Uterus (tissue), 4 donors: ENCODE measurements around the gene TLR1. TPM values are rescaled to one million over a fixed set of nuclear protein-coding genes. Genes with fewer than 3 reads are reported as not detected.
"Not testable (repeated sequence)": the region's sequence is repeated elsewhere in the genome, so short reads cannot be mapped to it uniquely, and the experiment has no call there.

Experiments used
- DNase-seq, 2 donors: peaks; one replicate each; pipeline ENCODE4 v3.0.0-alpha.2; 2019 to 2020
- H3K27ac ChIP-seq, 2 donors: fragments of 200-600 bp; sonication (generic); 1 replicate in 1 of 2; 2 replicates in 1 of 2; pipeline ENCODE4 v1.5.1; 2016 to 2018
- H3K27me3 ChIP-seq, 2 donors: fragments of 200-600 bp; sonication (generic); one replicate each; pipeline ENCODE4 v1.5.1; 2018 to 2019; ENCODE audit warnings: control low read depth in 1 of 2
- H3K36me3 ChIP-seq, 2 donors: fragments of 200-600 bp; sonication (generic); one replicate each; pipeline ENCODE4 v1.5.1; 2019; ENCODE audit warnings: control low read depth in 1 of 2
- H3K4me1 ChIP-seq, 2 donors: fragments of 200-600 bp; sonication (generic); one replicate each; pipeline ENCODE4 v1.5.1; 2018 to 2019; ENCODE audit warnings: control low read depth in 1 of 2
- H3K4me3 ChIP-seq, 2 donors: fragments of 200-600 bp; sonication (generic); 1 replicate in 1 of 2; 2 replicates in 1 of 2; pipeline ENCODE4 v1.5.1; 2018 to 2019; ENCODE audit warnings: mild to moderate bottlenecking in 1 of 2
- H3K9me3 ChIP-seq, 2 donors: fragments of 200-600 bp; sonication (generic); one replicate each; pipeline ENCODE4 v1.5.1; 2019; ENCODE audit warnings: control low read depth in 1 of 2
- POLR2A ChIP-seq, 2 donors: fragments of 450-650 bp; IDR thresholded peaks; one replicate each; pipeline ENCODE4 v1.6.1; 2016; ENCODE audit warnings: antibody characterized with exemption in 2 of 2, mild to moderate bottlenecking in 1 of 2, moderate library complexity in 1 of 2
- intact Hi-C: fragments of 100-400 bp; cut with DNase I; formaldehyde crosslinking; loops from one replicate; pipeline ENCODE4 v1.15.1; 2023; ENCODE audit warnings: low total_unique reads
- total RNA-seq, 4 donors: library from RNA; depleted of rRNA in 3 of 4; stranded (reverse); fragments of >200 nt in 3 of 4; gene quantifications; one replicate each; pipeline versions ENCODE4 v1.1.0 to v1.2.4, GENCODE V29; 2014 to 2023
- TF ChIP-seq, protein P1 (sequence below), 4 experiments: fragments of 200-600 bp in 2 of 4; fragments of 450-650 bp in 2 of 4; sonication (generic) in 2 of 4; IDR thresholded peaks; one replicate each; pipeline ENCODE4 v1.5.1; 2016 to 2019; ENCODE audit warnings: antibody characterized with exemption in 4 of 4, mild to moderate bottlenecking in 2 of 4, moderate library complexity in 1 of 4
- donor health status: DM: yes; HTN: yes; CAD: no.

TLR1 gene
- total RNA-seq, 4 donors from 2014 or later: 6.1 to 32.3 (median 20.4) TPM

DNA sequence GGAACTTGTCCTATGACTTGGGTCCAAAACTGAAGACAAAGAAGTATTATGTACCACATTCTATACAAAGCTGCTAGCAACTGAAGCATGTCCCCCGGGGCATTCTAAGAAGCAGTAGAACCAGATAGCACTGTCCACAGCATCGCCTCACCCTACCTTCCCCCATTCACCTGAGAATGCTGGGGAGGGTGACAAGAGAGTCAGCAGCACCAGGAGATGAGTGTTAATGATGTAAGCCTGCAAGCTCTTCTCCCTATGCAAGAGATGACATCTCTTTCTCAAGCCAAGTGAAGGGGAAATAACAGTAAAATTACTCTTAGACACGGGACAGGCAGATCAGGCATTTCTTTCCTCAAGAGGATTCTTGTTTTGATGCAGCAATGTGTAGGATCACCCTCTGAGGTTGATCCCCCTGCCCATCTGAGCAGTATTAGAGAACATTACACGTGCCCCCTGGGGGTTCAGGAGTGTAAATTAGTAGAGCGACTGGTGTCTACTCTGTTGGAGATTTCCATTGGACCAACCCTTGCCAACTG lies 13.9 kb upstream of the TLR1 start:
- H3K27ac ChIP-seq: no peak overlapping the region
- no peaks in the 10 kb centered on the region for H3K27me3 ChIP-seq
- no peak for DNase-seq
- H3K9me3 ChIP-seq: no peaks in the 10 kb centered on the region
- no peak overlapping the region for H3K4me3 ChIP-seq
- no peaks in the 10 kb centered on the region for H3K36me3 ChIP-seq
- intact Hi-C loops: no loop called here
- no peak for TF ChIP-seq POLR2A (IDR thresholded peaks at IDR 0.05)
- TF ChIP-seq, protein P1, sequence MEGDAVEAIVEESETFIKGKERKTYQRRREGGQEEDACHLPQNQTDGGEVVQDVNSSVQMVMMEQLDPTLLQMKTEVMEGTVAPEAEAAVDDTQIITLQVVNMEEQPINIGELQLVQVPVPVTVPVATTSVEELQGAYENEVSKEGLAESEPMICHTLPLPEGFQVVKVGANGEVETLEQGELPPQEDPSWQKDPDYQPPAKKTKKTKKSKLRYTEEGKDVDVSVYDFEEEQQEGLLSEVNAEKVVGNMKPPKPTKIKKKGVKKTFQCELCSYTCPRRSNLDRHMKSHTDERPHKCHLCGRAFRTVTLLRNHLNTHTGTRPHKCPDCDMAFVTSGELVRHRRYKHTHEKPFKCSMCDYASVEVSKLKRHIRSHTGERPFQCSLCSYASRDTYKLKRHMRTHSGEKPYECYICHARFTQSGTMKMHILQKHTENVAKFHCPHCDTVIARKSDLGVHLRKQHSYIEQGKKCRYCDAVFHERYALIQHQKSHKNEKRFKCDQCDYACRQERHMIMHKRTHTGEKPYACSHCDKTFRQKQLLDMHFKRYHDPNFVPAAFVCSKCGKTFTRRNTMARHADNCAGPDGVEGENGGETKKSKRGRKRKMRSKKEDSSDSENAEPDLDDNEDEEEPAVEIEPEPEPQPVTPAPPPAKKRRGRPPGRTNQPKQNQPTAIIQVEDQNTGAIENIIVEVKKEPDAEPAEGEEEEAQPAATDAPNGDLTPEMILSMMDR (IDR thresholded peaks at IDR 0.05): no peak
- H3K4me1 ChIP-seq: no peaks in the 10 kb centered on the region

DNA sequence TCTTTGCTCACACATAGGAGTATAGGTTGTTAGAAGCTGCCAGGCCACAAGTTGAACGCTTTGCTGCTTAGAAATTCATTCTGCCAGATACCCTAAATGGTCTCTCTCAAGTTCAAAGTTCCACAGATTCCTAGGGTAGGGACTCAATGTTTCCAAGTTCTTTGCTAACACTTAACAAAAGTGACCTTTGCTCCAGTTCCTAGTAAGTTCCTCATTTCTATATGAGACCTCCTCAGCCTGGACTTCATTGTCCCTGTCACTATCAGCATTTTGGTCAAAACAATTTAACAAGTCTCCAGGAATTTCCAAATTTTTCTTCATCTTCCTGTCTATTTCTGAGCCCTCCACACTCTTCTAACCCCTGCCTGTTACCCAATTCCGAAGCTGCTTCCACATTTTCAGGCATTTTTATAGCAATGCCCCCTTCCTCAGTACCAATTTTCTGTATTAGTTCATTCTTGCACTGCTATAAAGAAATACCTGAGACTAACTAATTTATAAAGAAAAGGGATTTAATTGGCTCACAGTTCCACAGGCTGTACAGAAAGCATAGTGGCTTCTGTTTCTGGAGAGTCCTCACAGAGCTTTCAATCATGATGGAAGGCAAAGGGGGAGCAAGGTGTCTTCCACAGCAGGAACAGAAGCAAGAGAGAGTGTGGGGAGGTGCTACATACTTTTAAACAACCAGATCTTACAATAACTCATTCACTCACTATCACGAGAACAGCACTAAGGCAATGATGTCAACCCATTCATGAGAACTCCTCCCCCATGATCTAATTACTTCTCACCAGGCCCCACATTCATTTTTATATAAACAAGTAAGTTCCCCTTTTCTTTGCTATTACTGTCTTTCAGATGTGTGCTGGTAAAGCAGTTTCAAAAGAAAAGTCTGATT lies 11.5 kb upstream of the TLR1 start:
- Histone ChIP-seq H3K4me1 (no peaks in the 10 kb centered on the region), H3K9me3 (no peaks in the 10 kb centered on the region), H3K4me3 (no peak overlapping the region), H3K27ac (no peak overlapping the region), H3K36me3 (no peaks in the 10 kb centered on the region), H3K27me3 (no peaks in the 10 kb centered on the region)
- intact Hi-C loops: no loop called here
- TF ChIP-seq, protein P1 (IDR thresholded peaks at IDR 0.05): no peak
- no peak for TF ChIP-seq POLR2A (IDR thresholded peaks at IDR 0.05)
- no peak for DNase-seq

DNA sequence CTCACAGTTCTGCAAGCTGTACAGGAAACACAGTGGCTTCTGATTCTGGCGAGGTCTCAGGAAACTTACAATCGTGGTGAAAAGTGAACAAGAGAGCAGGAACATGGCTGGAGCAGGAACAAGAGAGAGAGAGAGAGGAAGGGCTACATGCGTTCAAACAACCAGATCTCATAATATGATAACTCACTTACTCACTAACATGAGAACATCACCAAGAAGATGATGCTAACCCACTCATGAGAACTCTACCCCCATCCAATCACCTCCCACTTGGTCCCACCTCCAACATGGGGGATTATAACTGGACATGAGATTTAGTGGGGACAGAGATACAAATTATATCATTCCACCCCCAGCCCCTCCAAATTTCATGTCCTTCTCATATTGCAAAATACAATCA lies 9.8 kb upstream of the TLR1 start:
- intact Hi-C loops: no loop called here
- Histone ChIP-seq H3K27me3 (no peaks in the 10 kb centered on the region), H3K4me1 (no peaks in the 10 kb centered on the region), H3K9me3 (no peaks in the 10 kb centered on the region), H3K27ac (no peak overlapping the region), H3K36me3 (no peaks in the 10 kb centered on the region), H3K4me3 (no peak overlapping the region)
- TF ChIP-seq, protein P1 (IDR thresholded peaks at IDR 0.05): no peak
- no peak for DNase-seq

DNA sequence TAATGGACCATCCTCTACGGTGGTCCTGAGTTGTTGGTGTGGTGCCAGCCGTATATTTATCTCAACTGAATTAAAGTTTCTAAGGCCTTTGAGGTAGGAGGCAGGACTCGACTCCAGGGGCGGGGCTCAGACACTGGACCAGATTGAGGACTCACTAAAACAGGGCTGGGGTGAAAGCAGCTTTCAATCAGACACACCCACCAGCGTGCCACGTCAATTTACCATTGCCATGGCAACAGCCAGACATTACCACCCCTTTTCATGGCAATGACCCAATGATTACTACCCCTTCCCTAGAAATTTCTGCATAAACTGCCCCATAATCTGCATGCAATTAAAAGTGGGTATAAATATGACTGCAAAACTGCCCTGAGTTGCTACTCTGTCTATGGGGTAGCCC lies 6.7 kb upstream of the TLR1 start:
- H3K4me3 ChIP-seq: no peak overlapping the region
- no peaks in the 10 kb centered on the region for H3K9me3 ChIP-seq
- no peaks in the 10 kb centered on the region for H3K4me1 ChIP-seq
- DNase-seq: no peak
- no peak overlapping the region for H3K27ac ChIP-seq
- TF ChIP-seq, protein P1 (IDR thresholded peaks at IDR 0.05): no peak
- no peak for TF ChIP-seq POLR2A (IDR thresholded peaks at IDR 0.05)
- intact Hi-C loops: no loop called here
- H3K27me3 ChIP-seq: no peaks in the 10 kb centered on the region
- no peaks in the 10 kb centered on the region for H3K36me3 ChIP-seq

DNA sequence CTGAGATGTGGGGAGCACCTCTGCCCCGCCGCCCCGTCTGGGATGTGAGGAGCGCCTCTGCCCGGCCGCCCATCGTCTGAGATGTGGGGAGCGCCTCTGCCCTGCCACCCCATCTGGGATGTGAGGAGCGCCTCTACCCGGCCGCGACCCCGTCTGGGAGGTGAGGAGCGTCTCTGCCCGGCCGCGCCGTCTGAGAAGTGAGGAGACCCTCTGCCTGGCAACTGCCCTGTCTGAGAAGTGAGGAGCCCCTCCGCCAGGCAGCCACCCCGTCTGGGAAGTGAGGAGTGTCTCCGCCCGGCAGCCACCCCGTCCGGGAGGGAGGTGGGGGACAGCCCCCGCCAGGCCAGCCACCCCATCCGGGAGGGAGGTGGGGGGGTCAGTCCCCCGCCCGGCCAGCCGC lies 2.9 kb upstream of the TLR1 start:
- H3K4me3 ChIP-seq, H3K4me1 ChIP-seq, intact Hi-C loops, H3K36me3 ChIP-seq, H3K27me3 ChIP-seq, H3K27ac ChIP-seq, DNase-seq, H3K9me3 ChIP-seq: not testable (repeated sequence)

DNA sequence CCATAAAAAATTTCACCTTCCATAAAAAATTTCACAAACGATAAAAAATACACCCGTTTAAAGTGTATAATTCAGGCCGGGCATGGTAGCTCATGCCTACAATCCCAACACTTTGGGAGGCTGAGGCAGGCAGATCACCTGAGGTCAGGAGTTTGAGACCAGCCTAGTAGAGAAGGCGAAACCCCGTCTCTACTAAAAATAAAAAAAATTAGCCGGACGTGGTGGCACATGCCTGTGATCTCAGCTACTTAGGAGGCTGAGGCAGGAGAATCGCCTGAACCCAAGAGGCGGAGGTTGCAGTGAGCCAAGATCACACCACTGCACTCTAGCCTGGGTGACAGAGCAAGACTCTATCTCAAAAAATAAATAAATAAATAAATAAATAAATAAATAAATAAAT lies 1.7 kb upstream of the TLR1 start:
- H3K36me3 ChIP-seq, H3K27me3 ChIP-seq, DNase-seq, H3K4me3 ChIP-seq, intact Hi-C loops, H3K4me1 ChIP-seq, H3K9me3 ChIP-seq: not testable (repeated sequence)
- H3K27ac ChIP-seq: peak overlapping the region; percentile 69 to 90
